GM19324 (cell line): Measurements from ENCODE around the gene DOCK9.

Experiments used
- ATAC-seq: cut with Tn5 transposase; IDR thresholded peaks from one replicate; pipeline ENCODE4 v1.9.1; 2021; ENCODE audit warnings: mild to moderate bottlenecking, moderate library complexity; ENCODE audit not compliant: unreplicated experiment, low FRiP score

DOCK9 gene

GRCh38 chr13:98955336-98955735 lies 22.5 kb downstream of the DOCK9 start:
- ATAC-seq = no peak

- no peak for ATAC-seq
These were observed 23.6 kb downstream of the DOCK9 start for GRCh38 chr13:98954313-98954712.

DNA sequence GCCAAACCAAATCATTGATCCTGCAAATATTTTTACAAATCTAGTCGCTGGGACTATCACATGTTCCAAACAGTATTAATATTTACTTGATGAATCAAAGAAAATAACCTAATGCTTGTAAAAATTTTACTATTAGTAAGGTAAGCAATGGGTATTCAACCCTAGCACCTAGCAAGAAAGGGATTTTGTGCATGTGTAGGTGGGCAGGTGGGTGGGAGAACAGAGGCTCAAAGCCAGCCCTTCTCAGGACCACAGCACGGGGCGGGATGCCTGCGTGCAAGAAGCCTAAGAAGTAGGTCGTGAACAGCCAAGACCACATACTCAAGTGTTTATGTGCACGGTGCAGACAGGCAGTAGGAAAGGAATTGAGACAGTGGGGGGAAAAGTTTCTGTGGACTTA lies 26.6 kb downstream of the DOCK9 start:
- no peak for ATAC-seq

DNA sequence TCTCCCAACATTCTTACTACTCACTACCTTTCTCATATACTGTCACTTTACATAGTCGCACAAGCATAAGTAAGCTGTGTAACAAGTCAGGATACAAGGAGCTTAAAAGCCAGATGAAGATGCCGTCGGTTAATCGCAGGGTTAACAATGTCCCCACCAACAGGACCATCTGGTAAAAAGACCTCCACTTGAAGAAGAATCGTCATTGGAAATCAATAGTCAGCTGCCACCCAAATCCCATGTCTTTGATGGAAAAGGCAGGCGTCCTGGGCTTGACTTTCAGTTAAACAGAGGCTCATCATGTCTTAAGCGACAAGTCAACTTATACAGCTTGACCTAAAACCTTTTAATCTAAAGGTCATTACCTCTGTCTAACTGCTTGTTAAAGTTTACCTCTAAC lies 27.2 kb downstream of the DOCK9 start:
- ATAC-seq = no peak

DNA sequence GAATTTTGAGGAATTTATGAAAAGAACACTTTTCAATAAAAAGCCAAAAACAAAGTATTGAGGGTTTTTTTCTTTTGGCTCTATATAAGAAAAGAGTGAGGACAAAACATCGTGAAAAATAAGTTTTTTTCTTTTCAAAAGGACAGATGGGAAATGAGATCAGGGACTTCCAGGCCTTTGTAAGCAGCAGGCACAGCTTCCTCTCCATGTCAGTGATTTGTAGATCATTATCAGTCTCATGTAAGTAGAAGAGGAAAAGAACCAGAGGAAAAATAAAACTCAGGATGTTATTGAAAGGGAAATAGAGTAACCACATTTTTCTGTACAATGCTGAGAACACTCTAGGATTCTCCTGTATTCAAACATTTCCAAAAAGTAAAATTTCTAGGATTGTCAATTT lies 29.9 kb downstream of the DOCK9 start:
- ATAC-seq = no peak

DNA sequence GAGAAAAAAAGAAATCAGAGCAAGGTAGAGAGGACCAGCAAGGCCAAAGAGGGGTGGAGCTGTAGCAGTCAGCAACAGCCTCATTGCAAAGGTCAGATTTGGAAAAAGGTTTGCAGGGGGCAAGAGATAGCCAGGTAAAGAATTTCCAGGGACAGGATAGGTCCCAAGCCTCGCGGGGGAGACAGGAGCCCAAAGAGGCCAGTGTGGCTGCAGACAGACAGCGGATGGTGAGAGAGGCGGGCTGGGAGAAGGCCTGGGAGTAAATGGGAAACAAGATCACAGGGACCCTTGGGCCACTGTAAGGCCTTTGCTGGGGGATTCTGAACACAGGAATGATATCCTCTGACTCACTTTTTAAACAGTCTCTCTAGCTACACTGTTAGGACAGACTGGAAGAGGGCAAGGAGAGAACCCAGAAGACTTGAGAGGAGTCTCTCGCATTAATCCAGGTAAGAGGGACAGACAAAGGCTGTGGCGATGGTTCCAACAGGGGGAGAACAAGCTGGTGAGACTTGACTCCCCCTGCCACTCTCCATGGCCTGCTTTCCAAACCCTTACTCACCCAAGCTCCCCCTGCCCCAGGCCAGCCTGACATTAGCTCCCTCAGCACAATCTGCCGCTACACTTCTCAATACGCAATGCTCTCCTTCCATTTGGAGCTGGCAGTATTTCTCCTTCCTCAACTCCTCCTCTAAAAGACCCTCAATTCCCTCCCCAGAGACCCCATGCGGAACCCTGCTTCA lies 31.8 kb downstream of the DOCK9 start:
- no peak for ATAC-seq

- no peak for ATAC-seq
These were observed 33.5 kb downstream of the DOCK9 start for GRCh38 chr13:98944336-98944735.

DNA sequence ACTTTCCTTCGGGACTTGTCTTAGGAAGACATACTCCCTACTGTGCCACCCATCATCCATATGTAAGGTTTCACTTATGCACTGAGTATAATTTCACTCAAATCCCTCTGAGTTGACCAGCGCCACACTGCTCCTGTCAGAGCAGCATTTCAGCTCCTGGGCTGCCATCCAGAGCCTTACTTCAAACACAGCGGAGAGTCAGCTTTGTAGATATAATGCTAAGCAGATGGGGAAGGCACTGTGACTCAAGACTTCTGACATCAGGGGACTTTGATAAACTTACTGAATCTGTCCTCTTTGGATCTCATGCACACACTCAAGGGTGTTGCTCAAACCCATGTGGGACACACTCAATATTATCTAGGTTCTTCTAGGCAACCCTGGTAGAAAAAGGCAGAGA lies 34.9 kb downstream of the DOCK9 start:
- no peak for ATAC-seq

DNA sequence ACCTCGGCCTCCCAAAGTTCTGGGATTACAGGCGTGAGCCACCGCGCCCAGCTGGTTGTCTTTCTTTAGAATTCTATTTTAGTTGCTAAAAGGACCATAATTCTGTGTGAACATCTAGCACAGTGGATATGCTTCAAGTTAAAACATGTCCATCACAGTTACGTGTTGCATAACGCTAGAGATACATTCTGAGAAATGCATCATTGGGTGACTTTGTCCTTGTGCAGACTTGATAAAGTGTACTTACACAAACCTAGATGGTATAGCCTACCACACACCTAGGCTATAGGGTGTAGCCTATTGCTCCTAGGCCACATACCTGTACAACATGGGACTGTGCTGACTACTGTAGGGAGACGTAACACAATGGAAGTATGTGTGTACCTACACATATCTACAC lies 35.4 kb downstream of the DOCK9 start:
- no peak for ATAC-seq

DNA sequence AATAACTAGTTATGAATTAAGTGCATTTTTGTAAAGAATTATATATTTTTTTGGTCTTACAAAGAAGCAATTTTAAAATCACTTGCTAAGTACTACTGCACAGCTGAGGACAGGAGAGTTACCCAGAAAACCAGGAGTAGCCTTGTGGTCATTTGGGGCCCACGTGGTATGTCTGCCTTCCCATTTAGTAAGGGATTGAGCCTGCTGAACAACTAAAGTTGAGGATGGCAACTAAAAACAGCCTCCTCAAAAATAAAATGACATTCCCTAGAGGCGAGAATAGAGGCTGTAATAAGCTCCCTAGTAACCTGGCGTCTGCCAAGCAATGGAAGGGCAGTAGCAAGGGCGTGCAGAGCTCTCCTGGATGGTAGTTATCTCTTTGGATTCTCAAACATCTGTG lies 36.3 kb downstream of the DOCK9 start:
- ATAC-seq = no peak

GRCh38 chr13:98941126-98941525 lies 36.7 kb downstream of the DOCK9 start:
- ATAC-seq = no peak

GRCh38 chr13:98940325-98941001 lies 37.4 kb downstream of the DOCK9 start:
- no peak for ATAC-seq

DNA sequence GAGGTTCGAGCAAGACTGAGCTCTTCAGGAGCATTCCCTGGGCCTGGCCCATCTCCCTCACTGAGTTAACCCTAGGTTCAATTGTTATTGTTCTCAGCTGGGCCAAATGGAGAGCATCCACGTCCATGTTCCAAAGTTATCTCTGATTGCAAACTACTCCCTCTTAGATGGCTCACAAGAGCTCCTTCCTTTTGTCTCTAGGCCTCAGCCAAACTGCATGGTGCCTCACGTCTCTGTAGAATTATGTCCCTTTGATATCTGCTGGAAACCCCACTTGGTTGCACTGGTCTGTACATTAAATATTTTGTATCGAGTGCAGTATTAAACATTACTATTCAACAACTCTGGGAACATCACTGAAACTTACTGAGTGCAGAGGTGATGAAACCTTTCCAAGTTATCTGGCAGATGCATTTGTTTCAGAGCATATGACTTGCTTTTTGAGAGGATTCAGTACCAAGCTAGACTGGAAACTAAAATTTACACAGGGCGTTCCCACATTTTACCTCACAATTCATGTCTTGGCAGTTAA lies 38.1 kb downstream of the DOCK9 start:
- no peak for ATAC-seq

GRCh38 chr13:98938801-98939200 lies 39.1 kb downstream of the DOCK9 start:
- no peak for ATAC-seq

GRCh38 chr13:98937911-98938381 lies 39.9 kb downstream of the DOCK9 start:
- no peak for ATAC-seq

DNA sequence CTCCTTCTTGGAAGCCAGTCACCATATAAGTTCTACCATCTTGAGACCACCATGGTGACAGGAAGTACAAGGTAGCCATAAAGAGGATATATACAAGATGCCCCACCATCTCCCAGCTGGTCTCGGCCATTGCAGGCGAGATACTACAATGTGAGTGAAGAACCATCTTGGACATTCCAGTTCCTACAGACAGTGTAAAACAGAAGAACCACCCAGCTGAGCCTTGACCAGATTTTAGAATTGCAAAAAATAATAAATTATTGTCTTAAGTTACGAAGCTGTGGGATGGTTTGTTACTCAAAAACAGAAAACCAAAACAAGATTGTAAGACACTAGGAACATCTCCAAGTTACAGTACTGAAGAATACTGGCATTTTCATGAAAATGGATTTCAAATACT lies 43.6 kb downstream of the DOCK9 start:
- no peak for ATAC-seq

GRCh38 chr13:98930151-98930591 lies 47.7 kb downstream of the DOCK9 start:
- ATAC-seq = no peak

DNA sequence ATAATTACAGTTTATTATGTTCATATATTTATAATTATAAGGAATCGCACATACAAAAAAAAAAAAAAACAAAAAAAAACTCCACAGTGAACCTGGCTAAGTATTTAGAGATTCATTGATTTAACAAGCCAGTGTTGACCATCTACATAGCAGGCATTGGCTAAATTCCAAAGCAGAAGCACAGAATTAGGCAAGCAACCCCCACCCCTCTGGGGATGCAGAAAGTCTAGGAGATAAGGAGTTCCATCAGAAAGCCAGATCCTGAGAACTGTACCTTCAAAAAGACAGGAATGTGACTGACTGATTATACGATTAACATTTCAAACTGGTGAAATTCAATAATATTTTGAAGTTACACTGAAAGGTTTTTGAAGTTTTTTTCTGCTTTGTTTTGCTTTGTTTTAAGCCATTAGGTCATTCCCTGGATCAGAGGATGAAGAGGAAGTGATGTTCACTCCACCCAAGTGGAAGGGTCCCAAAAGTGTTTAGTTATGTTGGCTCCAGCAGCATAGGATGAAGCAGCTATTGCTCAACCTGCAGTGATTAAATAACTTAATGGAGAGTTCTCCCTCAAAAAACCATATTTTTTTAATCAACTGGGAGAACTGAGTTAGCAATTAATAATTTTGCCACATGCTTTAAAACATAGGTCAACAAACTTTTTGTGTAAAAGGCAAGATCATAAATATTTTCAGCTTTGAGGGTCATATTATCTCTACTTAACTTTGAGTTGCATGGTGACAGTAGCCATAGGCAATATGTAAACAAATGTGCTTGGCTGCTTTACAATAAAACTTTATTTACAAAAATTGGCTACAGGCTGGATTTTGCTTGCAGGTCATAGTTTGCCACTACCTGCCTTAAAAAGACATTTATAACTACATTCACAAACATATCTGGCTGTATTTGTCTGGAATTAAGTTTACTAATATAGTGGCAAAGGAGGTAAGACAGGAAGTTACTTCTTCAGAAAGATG lies 49.6 kb downstream of the DOCK9 start:
- no peak for ATAC-seq

GRCh38 chr13:98925949-98926348 lies 51.9 kb downstream of the DOCK9 start:
- ATAC-seq = no peak

DNA sequence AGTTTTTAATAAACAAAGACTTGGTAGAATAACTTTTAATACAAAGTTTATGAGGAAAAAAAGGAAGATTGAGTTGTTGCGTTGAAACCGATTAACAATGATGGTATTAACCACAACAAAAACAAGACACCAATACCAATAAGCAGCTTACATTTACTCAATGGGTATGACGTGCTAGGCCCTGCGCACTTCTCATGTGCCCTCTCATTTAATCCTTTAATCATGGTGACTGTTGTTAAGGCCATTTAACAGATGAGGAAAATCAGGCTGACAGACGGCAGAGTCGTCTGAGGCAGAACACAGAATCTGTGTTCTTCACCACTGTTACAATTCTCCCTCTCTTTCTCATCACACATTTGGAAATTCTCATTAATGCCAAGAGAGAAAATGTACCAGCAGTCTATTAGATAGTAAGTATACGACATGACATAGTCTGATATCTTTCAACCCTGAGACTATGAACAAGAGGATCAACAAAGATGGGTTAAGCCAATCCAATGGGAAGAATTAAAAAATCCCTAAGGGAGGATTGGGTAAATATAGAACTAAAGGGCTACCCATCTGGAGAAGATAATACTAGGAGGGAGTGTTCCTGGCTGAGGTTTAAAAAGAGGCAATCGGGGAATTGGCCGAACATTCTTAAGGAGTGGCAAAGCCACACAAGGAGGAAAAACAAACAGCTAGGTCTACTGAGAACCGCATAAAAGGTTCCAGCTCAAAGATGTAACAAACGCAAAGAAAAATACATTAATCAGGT lies 54.0 kb downstream of the DOCK9 start:
- ATAC-seq = no peak
